ENCODE data around the gene HES3.

Gene HES3

DNA sequence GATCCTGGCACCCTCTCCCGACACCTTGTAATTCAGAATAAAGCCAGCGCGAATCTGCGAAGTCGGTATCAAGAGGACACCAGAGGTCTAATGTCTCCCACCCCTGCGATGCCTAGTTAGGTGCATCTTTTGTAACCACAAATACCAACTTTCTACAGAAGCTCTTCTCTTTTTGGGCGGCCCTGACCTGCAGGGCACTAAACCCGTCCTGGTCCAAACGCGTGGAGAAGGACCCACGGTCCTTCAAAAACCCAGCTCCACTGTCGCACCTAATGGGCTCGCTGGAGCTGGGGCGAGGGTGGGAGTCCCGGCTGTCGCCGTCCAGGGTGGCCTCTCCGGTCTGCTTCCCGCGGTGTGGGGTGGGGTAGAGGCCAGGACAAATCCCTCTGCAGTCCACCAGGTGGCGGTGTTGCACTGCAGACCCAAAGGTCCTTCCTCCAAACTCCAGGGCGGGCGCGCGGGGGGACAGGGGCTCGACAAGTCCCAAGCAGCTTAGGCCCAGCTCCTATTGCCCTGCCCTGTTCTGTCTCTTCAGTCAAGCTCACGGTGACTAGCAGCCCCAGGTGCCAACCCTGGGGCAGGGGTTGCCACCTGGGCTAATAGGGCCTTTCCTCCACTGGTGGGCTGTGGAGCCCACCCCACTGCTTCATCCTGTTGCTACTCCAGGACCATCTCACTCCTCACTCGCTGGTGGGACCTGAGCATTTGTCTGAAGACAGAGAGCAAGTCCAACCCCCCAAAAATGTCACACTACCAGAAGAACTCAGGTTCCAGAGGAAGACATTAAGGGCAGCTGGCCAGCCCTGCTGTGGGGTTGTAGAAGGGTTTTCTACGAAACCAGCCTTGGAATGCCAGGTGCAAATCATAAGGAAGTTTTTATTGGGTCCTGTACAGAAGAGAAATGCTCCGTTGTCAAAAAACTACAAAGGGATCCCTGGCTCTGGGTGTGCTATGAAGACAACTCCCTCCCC lies 2.8 kb downstream of the HES3 start:
- no peak for DNase-seq (ENCODE audit: low spot score)

DNA sequence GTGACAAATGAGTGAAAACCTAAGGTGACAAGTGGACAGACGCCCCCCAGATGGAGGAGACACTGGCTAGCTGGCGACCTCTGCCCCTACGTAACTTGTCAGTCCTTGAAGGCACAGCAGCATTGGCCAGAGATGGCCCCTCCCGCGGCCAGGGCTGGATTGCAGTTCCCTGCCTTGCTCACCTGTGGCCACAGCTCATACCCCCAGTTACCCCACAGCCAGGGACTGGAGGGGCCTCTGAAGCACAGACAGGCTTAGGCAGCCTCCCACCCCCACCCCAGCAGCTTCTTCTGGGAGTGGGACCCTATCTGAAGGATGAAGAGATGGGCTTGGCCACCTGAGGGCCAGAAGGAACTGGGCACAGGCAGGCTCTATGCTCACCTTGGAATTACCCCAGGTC lies 3.7 kb downstream of the HES3 start:
- DNase-seq (ENCODE audit: low spot score) = no peak

DNA sequence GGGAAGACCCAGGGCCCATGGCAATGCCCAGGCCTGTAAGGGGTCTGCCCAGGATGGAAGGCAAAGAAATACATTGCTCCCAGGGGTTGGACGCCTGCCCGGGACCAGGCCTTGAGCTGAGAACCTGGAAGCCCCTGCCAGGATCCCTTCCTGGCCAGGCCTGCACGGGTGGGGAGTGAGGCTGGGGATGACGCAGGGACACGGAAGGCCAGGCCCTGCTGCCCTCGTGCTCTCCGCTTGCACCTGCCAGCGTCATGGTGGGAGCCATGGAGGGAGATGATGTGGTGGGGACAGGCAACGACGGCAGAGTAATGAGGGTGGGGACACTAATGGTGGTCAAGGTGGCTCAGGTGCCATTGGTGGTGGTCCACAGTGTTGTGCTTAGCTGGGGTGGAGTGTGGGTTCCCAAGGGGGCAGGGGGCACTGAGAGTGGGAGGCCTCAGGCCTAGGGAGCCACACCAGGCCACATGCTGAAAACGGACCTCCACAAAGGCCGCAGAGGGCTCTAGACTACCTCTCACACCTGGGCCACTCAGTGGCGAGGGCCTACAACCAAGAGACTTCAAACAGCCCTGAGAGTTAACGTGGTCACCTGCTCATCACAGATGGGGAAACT lies 4.3 kb downstream of the HES3 start:
- DNase-seq (ENCODE audit: low spot score) = no peak

DNA sequence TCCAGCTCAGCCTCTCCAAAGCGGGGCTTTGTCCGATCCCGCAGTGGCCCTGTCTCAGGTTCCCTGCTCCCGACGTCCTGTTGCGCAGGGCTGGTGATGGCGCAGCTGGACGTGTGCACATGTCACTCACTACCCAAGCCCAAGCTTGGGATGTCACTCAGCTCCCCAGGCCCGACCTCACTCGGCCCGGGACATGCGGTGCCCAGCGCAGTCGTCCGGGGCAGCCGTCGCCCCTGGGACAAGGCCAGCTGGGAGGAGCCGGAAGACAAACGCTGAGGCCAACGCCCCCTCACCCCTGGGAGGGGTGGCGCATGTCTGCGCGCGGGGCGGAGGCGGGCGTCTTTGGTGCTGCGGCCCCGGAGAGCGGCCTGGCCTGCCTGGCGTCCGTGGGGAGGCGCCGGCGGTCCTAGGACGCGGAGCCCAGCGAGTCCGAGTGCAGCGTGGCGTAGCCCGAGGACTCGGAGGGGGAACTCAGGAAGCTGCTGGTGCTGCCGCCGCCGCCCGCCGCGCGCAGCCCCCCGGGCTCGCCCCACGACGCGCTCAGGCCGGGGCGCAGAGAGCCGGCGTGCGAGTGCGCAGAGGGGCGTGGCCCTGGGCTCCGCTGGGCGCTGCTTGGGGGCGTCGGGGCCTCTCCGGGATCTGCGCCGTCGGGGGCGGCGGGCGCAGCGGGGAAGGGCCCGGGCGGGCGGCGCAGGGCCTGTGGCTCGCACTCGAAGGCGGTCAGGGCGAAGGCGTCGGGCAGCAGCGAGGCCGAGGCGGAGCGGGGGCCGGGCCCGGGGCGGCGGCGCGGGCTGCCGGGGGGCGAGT lies 5.2 kb downstream of the HES3 start:
- no peak for DNase-seq (ENCODE audit: low spot score)

- no peak for DNase-seq (ENCODE audit: low spot score)
These were observed 6.0 kb downstream of the HES3 start for GRCh38 chr1:6249739-6250689.

- DNase-seq (ENCODE audit: low spot score) = no peak
These were observed 7.3 kb downstream of the HES3 start for GRCh38 chr1:6251233-6251632.

- no peak for DNase-seq (ENCODE audit: low spot score)
These were observed 7.8 kb downstream of the HES3 start for GRCh38 chr1:6251681-6252373.

DNA sequence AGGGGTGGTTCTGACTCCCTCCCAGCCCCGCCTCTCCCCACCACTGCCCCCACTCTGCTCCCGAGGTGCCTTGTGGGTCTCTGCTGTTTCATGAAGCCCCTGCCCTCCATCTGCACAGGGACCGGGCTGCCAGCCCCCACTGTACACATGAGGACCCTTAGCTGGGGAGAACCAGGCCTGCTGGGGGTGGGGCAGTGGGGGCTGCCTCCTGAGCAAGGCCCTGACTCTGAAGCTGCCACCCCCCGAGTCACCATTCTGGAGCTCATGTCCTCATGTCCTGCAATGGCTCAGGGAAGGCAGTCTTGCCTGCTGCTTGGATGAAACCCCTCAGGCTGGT lies 8.4 kb downstream of the HES3 start:
- DNase-seq (ENCODE audit: low spot score) = no peak

- DNase-seq (ENCODE audit: low spot score) = no peak
These were observed 9.4 kb downstream of the HES3 start for GRCh38 chr1:6253380-6253779.

DNA sequence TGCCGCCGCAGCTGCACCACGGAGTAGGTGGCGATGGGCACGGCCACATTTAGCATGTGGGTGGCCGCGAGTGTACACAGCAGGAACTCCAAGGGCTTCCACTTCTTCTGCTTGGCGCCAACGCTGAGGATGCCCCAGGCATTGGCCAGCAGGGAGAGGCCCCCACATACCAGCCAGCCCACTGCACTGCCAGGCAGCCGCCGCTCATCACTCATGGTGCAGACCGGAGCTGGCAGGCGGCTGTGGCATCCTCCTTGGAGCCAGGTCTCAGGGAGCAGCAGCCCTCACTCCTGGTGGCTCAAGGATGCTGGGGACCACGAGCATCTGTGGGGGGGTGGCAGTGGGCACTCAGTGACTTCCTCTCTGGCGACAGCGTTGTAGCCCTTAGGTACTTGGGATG lies 10.7 kb downstream of the HES3 start:
- DNase-seq (ENCODE audit: low spot score) = no peak

GRCh38 chr1:6256645-6257044 lies 12.7 kb downstream of the HES3 start:
- DNase-seq (ENCODE audit: low spot score) = no peak

DNA sequence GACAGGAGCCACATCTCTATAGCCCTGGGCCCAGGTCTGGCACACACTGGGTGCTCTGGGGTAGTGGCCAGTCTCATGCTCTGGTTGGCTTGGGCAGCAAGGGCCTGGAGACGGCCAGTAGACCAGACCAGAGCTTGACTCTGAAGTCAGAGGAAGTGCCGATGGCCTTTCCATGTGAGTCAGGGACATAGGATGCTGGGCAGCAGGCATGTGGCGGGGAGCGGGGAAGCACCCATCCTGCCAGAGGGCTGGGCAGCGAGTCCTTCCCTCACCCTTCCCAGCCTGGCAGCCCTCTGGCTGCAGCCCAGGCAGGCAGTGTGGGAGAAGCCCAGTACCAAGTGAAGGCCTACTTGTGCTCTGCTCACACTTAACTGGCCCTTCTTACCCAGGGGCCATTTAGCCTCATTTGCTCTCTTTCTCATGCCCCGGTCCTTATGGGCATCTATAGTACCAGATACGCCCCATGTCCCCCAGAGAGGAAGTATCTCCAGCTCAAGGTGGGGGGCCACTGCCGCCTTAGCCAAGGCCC lies 13.6 kb downstream of the HES3 start:
- peak; percentile 48 for DNase-seq (ENCODE audit: low spot score)

GRCh38 chr1:6258675-6259074 lies 14.7 kb downstream of the HES3 start:
- no peak for DNase-seq (ENCODE audit: low spot score)

DNA sequence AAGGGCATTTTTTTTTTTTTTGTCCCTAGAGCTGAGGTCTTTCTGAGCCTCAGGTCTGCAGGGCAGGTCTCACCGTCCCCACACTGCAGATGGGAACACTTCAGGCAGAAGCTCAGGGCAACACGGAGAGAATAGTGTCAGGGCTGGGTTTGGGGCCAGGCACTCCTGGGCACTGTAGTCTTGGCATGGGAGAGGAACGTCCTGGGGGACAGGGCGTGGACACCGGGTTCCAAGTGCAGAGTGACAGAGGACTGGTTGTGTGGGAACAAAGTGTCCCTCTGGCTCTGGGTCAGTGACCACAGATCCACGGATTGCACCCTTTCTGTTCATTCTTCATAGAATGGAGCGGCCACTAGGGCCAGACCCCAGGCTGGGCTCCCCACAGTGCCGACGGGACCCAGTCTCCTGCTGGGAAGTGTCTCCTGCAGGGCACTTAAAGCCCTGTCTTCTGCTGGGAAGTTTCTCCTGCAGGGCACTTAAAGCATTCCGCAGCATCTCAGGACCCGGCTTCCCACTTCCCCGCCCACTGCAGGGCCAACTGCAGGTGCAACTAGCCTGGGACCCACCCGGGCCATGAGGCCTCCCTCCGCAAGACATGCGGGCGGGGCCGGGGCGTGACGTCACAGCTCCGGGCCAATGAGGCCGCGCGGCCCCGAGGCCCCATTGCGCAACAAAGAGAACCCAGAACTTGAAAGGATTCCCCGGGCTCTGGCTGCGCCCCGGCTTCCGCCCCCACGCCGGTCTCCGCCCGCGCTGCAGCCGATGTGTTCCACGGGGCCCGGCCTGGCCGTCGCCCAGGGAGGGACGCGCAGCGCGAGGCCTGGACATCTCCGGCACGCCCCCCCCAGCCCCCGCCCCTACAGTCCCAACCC lies 15.7 kb downstream of the HES3 start:
- DNase-seq (ENCODE audit: low spot score) = no peak

GRCh38 chr1:6260433-6260934 lies 16.5 kb downstream of the HES3 start:
- no peak for DNase-seq (ENCODE audit: low spot score)

GRCh38 chr1:6260961-6261614 lies 17.1 kb downstream of the HES3 start, which contains the start of gene GPR153:
Gene GPR153, minus strand, starts transcription at chr1:6261098. Its CDS starts 6,193 bp downstream, at chr1:6254905.
- no peak for DNase-seq (ENCODE audit: low spot score)

- no peak for DNase-seq (ENCODE audit: low spot score)
These were observed 17.6 kb downstream of the HES3 start for GRCh38 chr1:6261615-6261995.

DNA sequence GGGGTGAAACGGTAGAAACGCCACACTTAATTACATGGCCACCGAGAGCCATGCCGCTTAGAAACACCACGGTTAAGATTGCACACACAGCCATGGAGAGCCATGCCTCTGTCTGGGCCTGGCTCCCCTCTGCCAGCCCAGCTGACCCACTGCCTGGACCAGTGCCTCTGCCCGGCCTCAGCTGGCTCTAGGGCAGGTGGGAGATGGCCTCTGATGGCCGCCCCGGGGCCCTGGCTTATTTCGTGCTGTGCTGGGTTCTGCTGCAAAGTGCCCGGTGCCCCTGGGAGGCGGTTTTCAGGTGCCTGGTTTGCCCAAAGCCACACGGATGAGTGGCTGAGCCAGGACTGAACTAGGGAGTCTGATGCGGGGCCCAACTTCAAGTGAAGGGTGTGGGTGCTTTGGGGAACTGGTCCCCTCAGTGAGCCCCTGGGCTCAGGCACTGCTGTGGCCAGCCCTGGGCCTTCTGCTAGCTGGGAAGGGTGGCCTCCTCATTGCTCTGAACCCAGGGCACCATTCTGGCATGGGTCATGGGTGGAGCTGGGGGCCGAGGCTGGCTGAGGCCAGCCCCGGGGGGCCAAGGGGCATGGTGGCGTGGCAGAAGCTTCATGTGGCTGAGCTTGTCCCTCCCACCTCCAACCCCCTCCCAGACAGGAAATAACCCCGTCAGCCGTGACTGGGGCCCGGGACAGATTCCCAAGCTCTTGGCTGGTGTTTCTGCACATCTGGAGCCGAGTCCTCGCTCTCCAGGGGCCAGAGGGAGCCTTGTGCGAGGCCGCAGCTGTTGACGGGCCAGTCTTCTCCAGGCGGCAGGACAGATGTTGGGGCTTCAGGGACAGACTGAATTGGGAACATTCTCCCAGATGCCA lies 18.8 kb downstream of the HES3 start:
- no peak for DNase-seq (ENCODE audit: low spot score)

All from kidney capillary endothelial cell (primary cell).